Activated T-cell treated with anti-CD3 and anti-CD28 coated beads, Interleukin-2, amount 50 U/mL, for 1 hour (primary cell): ENCODE measurements around the gene MGST1.
"Not testable (repeated sequence)": the region's sequence is repeated elsewhere in the genome, so short reads cannot be mapped to it uniquely, and the experiment has no call there.

ENCODE experiments used
- DNase-seq: peaks from one replicate; pipeline ENCODE4 v3.0.0-alpha.2; 2020

The MGST1 gene

GRCh38 chr12:16358878-16359277, 11.4 kb downstream of the MGST1 start:
- no peak for DNase-seq

- DNase-seq: no peak
Measured at GRCh38 chr12:16359512-16360491, 12.4 kb downstream of the MGST1 start.

GRCh38 chr12:16361142-16361783, 13.8 kb downstream of the MGST1 start:
- DNase-seq: no peak

- no peak for DNase-seq
Measured at GRCh38 chr12:16362550-16362949, 15.1 kb downstream of the MGST1 start.

GRCh38 chr12:16369156-16369555, 21.7 kb downstream of the MGST1 start:
- no peak for DNase-seq

GRCh38 chr12:16370096-16370495, 22.7 kb downstream of the MGST1 start:
- DNase-seq: no peak

- not testable (repeated sequence) for DNase-seq
Measured at GRCh38 chr12:16382652-16383312, 35.3 kb downstream of the MGST1 start.

- no peak for DNase-seq
Measured at GRCh38 chr12:16384732-16385131, 37.3 kb downstream of the MGST1 start.

- DNase-seq: no peak
Measured at GRCh38 chr12:16385782-16386646, 38.6 kb downstream of the MGST1 start.

- no peak for DNase-seq
Measured at GRCh38 chr12:16387919-16388318, 40.5 kb downstream of the MGST1 start.

- no peak for DNase-seq
Measured at GRCh38 chr12:16389594-16389993, 42.1 kb downstream of the MGST1 start.

- DNase-seq: no peak
Measured at GRCh38 chr12:16392846-16393535, 45.5 kb downstream of the MGST1 start.

- no peak for DNase-seq
Measured at GRCh38 chr12:16399101-16399500, 51.7 kb downstream of the MGST1 start.

GRCh38 chr12:16401835-16402234, 54.4 kb downstream of the MGST1 start:
- not testable (repeated sequence) for DNase-seq

- DNase-seq: no peak
Measured at GRCh38 chr12:16407346-16407745, 59.9 kb downstream of the MGST1 start.
